HL-60 (cell line): Measurements from ENCODE around the gene PLGRKT.

Experiments used
- DNase-seq, 2 experiments: peaks; one replicate each; pipeline ENCODE4 v3.0.0-alpha.2; 2010 to 2020; ENCODE audit warnings: low read depth in 1 of 2, low spot score in 1 of 2
- H3K27ac ChIP-seq: fragments of 250-450 bp; sonication (Bioruptor Pico); replicated peaks from 2 replicates; pipeline ENCODE4 v1.5.1; 2020; ENCODE audit warnings: mild to moderate bottlenecking, moderate library complexity
- H3K27me3 ChIP-seq: fragments of 250-450 bp; sonication (Bioruptor Pico); 2 replicates; pipeline ENCODE4 v1.5.1; 2021; ENCODE audit warnings: mild to moderate bottlenecking, moderate library complexity; ENCODE audit not compliant: insufficient read depth, poor library complexity, severe bottlenecking
- H3K4me3 ChIP-seq: replicated peaks from 2 replicates; pipeline ENCODE4 v1.5.1; 2011; ENCODE audit warnings: mild to moderate bottlenecking, control low read depth, low read length; ENCODE audit not compliant: insufficient read depth
- CTCF ChIP-seq: IDR thresholded peaks from one replicate; pipeline ENCODE4 v1.5.1; 2011; ENCODE audit warnings: low read length, control low read depth, inconsistent platforms; ENCODE audit not compliant: insufficient read depth
- GABPA ChIP-seq: IDR thresholded peaks from 2 replicates; pipeline ENCODE4 v1.6.1; 2012; ENCODE audit warnings: low read depth
- POLR2AphosphoS5 ChIP-seq: IDR thresholded peaks from 2 replicates; pipeline ENCODE4 v1.6.1; 2012; ENCODE audit warnings: low read depth
- REST ChIP-seq: IDR thresholded peaks from 2 replicates; pipeline ENCODE4 v1.6.1; 2012; ENCODE audit warnings: low read depth; ENCODE audit not compliant: insufficient replicate concordance
- SPI1 ChIP-seq: IDR thresholded peaks from 2 replicates; pipeline ENCODE4 v1.6.1; 2012; ENCODE audit warnings: low read depth, mild to moderate bottlenecking, borderline replicate concordance

Gene PLGRKT

GRCh38 chr9:5429873-5430564 lies 7.7 kb downstream of the PLGRKT start:
- Histone ChIP-seq H3K27me3 (no peaks in the 10 kb centered on the region), H3K27ac (no peak overlapping the region), H3K4me3 (no peak overlapping the region)
- no peak for TF ChIP-seq POLR2AphosphoS5
- TF ChIP-seq CTCF, result no peak
- no peak for TF ChIP-seq SPI1
- TF ChIP-seq GABPA, result no peak
- no peak for TF ChIP-seq REST
- DNase-seq, result no peak

- Histone ChIP-seq H3K27ac (no peak overlapping the region), H3K27me3 (no peaks in the 10 kb centered on the region), H3K4me3 (no peak overlapping the region)
- TF ChIP-seq CTCF (no peak), REST (no peak), POLR2AphosphoS5 (no peak)
- no peak for DNase-seq
Measured at GRCh38 chr9:5428794-5429528, 8.8 kb downstream of the PLGRKT start.

- TF ChIP-seq GABPA, result no peak
- no peak for TF ChIP-seq REST
- no peak for TF ChIP-seq POLR2AphosphoS5
- TF ChIP-seq CTCF, result no peak
- no peak for TF ChIP-seq SPI1
- H3K27ac ChIP-seq, result no peak overlapping the region
- H3K4me3 ChIP-seq, result no peak overlapping the region
- no peak for DNase-seq
- H3K27me3 ChIP-seq, result no peaks in the 10 kb centered on the region
Measured at GRCh38 chr9:5428172-5428571, 9.6 kb downstream of the PLGRKT start.
